ENCODE results near the gene PREX1. TPM values are rescaled to one million over a fixed set of nuclear protein-coding genes. Genes with fewer than 3 reads are reported as not detected.
A peak's percentile ranks its signal among the peaks of the same experiment; 100 is the strongest.

PREX1 gene
- total RNA-seq, 1 donor = 14.1 TPM

DNA sequence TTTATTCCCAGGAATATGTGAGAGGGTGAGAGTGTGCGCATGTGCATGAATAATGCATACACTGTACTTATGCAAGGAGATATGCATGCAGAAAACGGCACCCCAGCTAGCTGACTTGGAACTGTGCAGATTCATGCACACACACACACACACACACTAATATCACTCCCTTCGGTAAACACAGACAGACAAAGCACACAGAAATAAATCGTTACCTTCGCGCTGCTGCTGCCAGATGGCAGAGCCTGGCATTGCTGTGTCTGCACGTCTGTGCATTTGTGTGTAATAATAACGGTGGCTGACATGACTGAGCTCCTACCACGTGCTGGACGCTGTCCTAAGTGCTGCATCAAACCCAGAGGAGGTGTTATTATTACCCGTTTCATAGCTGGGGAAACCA, 36.8 kb downstream of the PREX1 start:
- H2AFZ ChIP-seq (ENCODE audit: low read length) = no peak overlapping the region

GRCh38 chr20:48790473-48791003, 37.3 kb downstream of the PREX1 start:
- Histone ChIP-seq H3K4me1 (ENCODE audit: insufficient read depth, low read length) (peaks cover 29% of the 10 kb centered on the region), H3K9me3 (ENCODE audit: low read depth, low read length) (no peaks in the 10 kb centered on the region), H3K79me2 (ENCODE audit: insufficient read depth, low read length) (peaks cover 3% of the 10 kb centered on the region), H3K36me3 (ENCODE audit: insufficient read depth, low read length) (no peaks in the 10 kb centered on the region), H3K4me3 (ENCODE audit: insufficient read depth, low read length) (no peak overlapping the region), H2AFZ (ENCODE audit: low read length) (no peak overlapping the region), H3K27me3 (ENCODE audit: insufficient read depth, low read length) (peaks cover 4% of the 10 kb centered on the region), H4K20me1 (ENCODE audit: insufficient read depth, low read length) (peaks cover 4% of the 10 kb centered on the region), H3K27ac (ENCODE audit: low read depth, low read length) (no peak overlapping the region), H3K4me2 (ENCODE audit: insufficient read depth, low read length) (peak overlapping the region; percentile 73)
- no peak for DNase-seq (ENCODE audit: insufficient read length, low spot score, missing footprints)
- TF ChIP-seq, protein P1, sequence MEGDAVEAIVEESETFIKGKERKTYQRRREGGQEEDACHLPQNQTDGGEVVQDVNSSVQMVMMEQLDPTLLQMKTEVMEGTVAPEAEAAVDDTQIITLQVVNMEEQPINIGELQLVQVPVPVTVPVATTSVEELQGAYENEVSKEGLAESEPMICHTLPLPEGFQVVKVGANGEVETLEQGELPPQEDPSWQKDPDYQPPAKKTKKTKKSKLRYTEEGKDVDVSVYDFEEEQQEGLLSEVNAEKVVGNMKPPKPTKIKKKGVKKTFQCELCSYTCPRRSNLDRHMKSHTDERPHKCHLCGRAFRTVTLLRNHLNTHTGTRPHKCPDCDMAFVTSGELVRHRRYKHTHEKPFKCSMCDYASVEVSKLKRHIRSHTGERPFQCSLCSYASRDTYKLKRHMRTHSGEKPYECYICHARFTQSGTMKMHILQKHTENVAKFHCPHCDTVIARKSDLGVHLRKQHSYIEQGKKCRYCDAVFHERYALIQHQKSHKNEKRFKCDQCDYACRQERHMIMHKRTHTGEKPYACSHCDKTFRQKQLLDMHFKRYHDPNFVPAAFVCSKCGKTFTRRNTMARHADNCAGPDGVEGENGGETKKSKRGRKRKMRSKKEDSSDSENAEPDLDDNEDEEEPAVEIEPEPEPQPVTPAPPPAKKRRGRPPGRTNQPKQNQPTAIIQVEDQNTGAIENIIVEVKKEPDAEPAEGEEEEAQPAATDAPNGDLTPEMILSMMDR (IDR thresholded peaks at IDR 0.05; ENCODE audit: extremely low read depth, low read depth, low read length) = no peak

More for the DNA sequence above, 36.8 kb downstream of the PREX1 start:
- Histone ChIP-seq H3K27me3 (ENCODE audit: insufficient read depth, low read length) (peaks cover 4% of the 10 kb centered on the region), H3K4me3 (ENCODE audit: insufficient read depth, low read length) (peak overlapping the region; percentile 26), H3K9me3 (ENCODE audit: low read depth, low read length) (no peaks in the 10 kb centered on the region), H3K27ac (ENCODE audit: low read depth, low read length) (no peak overlapping the region), H4K20me1 (ENCODE audit: insufficient read depth, low read length) (peaks cover 4% of the 10 kb centered on the region), H3K79me2 (ENCODE audit: insufficient read depth, low read length) (peaks cover 3% of the 10 kb centered on the region), H3K36me3 (ENCODE audit: insufficient read depth, low read length) (no peaks in the 10 kb centered on the region), H3K4me2 (ENCODE audit: insufficient read depth, low read length) (peak overlapping the region; percentile 73), H3K4me1 (ENCODE audit: insufficient read depth, low read length) (peaks cover 29% of the 10 kb centered on the region)
- TF ChIP-seq, protein P1 (IDR thresholded peaks at IDR 0.05; ENCODE audit: extremely low read depth, low read depth, low read length) = peak; percentile 12
- peak; percentile 82 for DNase-seq (ENCODE audit: insufficient read length, low spot score, missing footprints)

GRCh38 chr20:48789781-48790472, 37.9 kb downstream of the PREX1 start:
- Histone ChIP-seq H3K4me2 (ENCODE audit: insufficient read depth, low read length) (no peak overlapping the region), H3K9me3 (ENCODE audit: low read depth, low read length) (no peaks in the 10 kb centered on the region), H3K4me3 (ENCODE audit: insufficient read depth, low read length) (no peak overlapping the region), H4K20me1 (ENCODE audit: insufficient read depth, low read length) (peaks cover 4% of the 10 kb centered on the region), H3K4me1 (ENCODE audit: insufficient read depth, low read length) (peaks cover 29% of the 10 kb centered on the region), H3K27ac (ENCODE audit: low read depth, low read length) (no peak overlapping the region), H3K79me2 (ENCODE audit: insufficient read depth, low read length) (peaks cover 6% of the 10 kb centered on the region), H2AFZ (ENCODE audit: low read length) (no peak overlapping the region), H3K27me3 (ENCODE audit: insufficient read depth, low read length) (peaks cover 4% of the 10 kb centered on the region), H3K36me3 (ENCODE audit: insufficient read depth, low read length) (no peaks in the 10 kb centered on the region)
- DNase-seq (ENCODE audit: insufficient read length, low spot score, missing footprints) = no peak
- TF ChIP-seq, protein P1 (IDR thresholded peaks at IDR 0.05; ENCODE audit: extremely low read depth, low read depth, low read length) = no peak

DNA sequence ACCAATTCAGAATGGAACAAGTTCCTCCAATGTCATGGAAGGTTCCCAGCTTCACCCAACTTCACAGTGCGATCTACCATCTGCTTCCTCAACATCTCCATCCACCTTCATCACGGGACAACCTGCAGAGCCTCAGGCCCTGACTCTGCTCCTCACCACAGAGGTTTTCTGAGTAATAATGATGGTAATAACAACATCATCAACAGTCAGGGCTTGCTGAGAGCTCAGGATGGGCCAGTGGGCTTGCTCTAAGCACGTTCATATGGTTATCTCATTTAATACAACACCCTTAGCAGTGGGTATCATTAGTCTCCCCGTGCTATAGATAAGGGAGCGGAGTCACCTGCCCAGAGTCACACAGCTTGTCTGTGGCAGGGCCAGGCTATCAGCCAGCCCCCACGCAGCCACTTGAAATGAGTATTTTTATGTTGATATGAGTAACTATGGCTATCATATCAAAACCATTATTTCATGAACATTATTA, 38.6 kb downstream of the PREX1 start:
- DNase-seq (ENCODE audit: insufficient read length, low spot score, missing footprints) = no peak
- Histone ChIP-seq H3K36me3 (ENCODE audit: insufficient read depth, low read length) (no peaks in the 10 kb centered on the region), H3K4me3 (ENCODE audit: insufficient read depth, low read length) (no peak overlapping the region), H3K4me2 (ENCODE audit: insufficient read depth, low read length) (no peak overlapping the region), H4K20me1 (ENCODE audit: insufficient read depth, low read length) (peaks cover 4% of the 10 kb centered on the region), H3K27ac (ENCODE audit: low read depth, low read length) (no peak overlapping the region), H3K27me3 (ENCODE audit: insufficient read depth, low read length) (peaks cover 4% of the 10 kb centered on the region), H3K4me1 (ENCODE audit: insufficient read depth, low read length) (peaks cover 34% of the 10 kb centered on the region), H2AFZ (ENCODE audit: low read length) (no peak overlapping the region), H3K9me3 (ENCODE audit: low read depth, low read length) (no peaks in the 10 kb centered on the region), H3K79me2 (ENCODE audit: insufficient read depth, low read length) (peaks cover 6% of the 10 kb centered on the region)
- TF ChIP-seq, protein P1 (IDR thresholded peaks at IDR 0.05; ENCODE audit: extremely low read depth, low read depth, low read length) = no peak

Measured in osteoblast (primary cell).